SU-DHL-6 (cell line): Measurements from ENCODE around the gene RTF2.

Experiments used
- H2AFZ ChIP-seq: fragments of 200-600 bp; sonication (generic); 2 replicates; pipeline ENCODE4 v1.6.1; 2014; ENCODE audit warnings: low read depth, mild to moderate bottlenecking, moderate library complexity, mixed read lengths, antibody characterized with exemption, low read length; ENCODE audit not compliant: severe bottlenecking
- H3F3A ChIP-seq: fragments of 200-600 bp; shearing (Covaris generic); 2 replicates; pipeline ENCODE4 v1.6.0; 2016; ENCODE audit warnings: antibody characterized with exemption, mild to moderate bottlenecking; ENCODE audit not compliant: insufficient read depth
- H3K27ac ChIP-seq: fragments of 200-600 bp; sonication (generic); 2 replicates; pipeline ENCODE4 v1.5.1; 2016; ENCODE audit warnings: low read depth, mild to moderate bottlenecking, low read length, moderate library complexity, mixed read lengths
- H3K27me3 ChIP-seq: fragments of 200-600 bp; sonication (generic), shearing (Covaris generic); 2 replicates; pipeline ENCODE4 v1.6.0; 2014; ENCODE audit warnings: mild to moderate bottlenecking, low read length
- H3K36me3 ChIP-seq: fragments of 200-600 bp; sonication (generic); 2 replicates; pipeline ENCODE4 v1.6.1; 2014; ENCODE audit warnings: mild to moderate bottlenecking, low read length, mixed read lengths
- H3K4me2 ChIP-seq: fragments of 300-600, 200-600 bp; shearing (Covaris generic), sonication (generic); 2 replicates; pipeline ENCODE4 v1.6.0; 2014; ENCODE audit warnings: low read length, low read depth, mild to moderate bottlenecking; ENCODE audit not compliant: poor library complexity, severe bottlenecking
- H3K4me3 ChIP-seq: fragments of 200-600 bp; sonication (generic); 2 replicates; pipeline ENCODE4 v1.5.1; 2014; ENCODE audit warnings: antibody characterized with exemption, low read length, mild to moderate bottlenecking, mixed read lengths; ENCODE audit not compliant: insufficient read depth, poor library complexity, severe bottlenecking
- H3K79me2 ChIP-seq: fragments of 200-600 bp; sonication (generic); 2 replicates; pipeline ENCODE4 v1.6.1; 2014; ENCODE audit warnings: mild to moderate bottlenecking, low read length, moderate library complexity; ENCODE audit not compliant: insufficient read depth
- H3K9ac ChIP-seq: fragments of 200-600 bp; sonication (generic); 2 replicates; pipeline ENCODE4 v1.7.0; 2014; ENCODE audit warnings: mild to moderate bottlenecking, low read length
- H3K9me2 ChIP-seq: fragments of 200-600 bp; sonication (generic); replicated peaks from 2 replicates; pipeline ENCODE4 v1.6.1; 2014; ENCODE audit warnings: low read length; ENCODE audit not compliant: insufficient read depth
- H3K9me3 ChIP-seq: fragments of 200-600 bp; sonication (generic); 2 replicates; pipeline ENCODE4 v1.6.1; 2014; ENCODE audit warnings: low read length, mixed read lengths; ENCODE audit not compliant: insufficient read depth
- H4K20me1 ChIP-seq: fragments of 200-600 bp; sonication (generic); 2 replicates; pipeline ENCODE4 v1.6.1; 2014; ENCODE audit warnings: low read depth, mild to moderate bottlenecking, antibody characterized with exemption, low read length, moderate library complexity, mixed read lengths
- CTCF ChIP-seq: fragments of 200-600 bp; sonication (generic); IDR thresholded peaks from one replicate; pipeline ENCODE4 v1.5.1; 2017; ENCODE audit warnings: antibody characterized with exemption, mild to moderate bottlenecking, low read length, moderate library complexity; ENCODE audit not compliant: insufficient read depth, poor library complexity, severe bottlenecking
- EZH2phosphoT487 ChIP-seq: fragments of 200-600 bp; sonication (generic), shearing (Covaris generic); conservative IDR thresholded peaks from 2 replicates; pipeline ENCODE4 v1.6.1; 2018; ENCODE audit warnings: mild to moderate bottlenecking, antibody characterized with exemption, low read length, moderate library complexity, mixed read lengths

The RTF2 gene

GRCh38 chr20:56463428-56463827 is 5.0 kb upstream of the RTF2 start:
- no peak for TF ChIP-seq CTCF
- TF ChIP-seq EZH2phosphoT487: no peak
- Histone ChIP-seq H3K27ac (no peak overlapping the region), H3K36me3 (no peaks in the 10 kb centered on the region), H3K4me3 (no peak overlapping the region), H3K79me2 (no peaks in the 10 kb centered on the region), H3K9me2 (no peaks in the 10 kb centered on the region), H4K20me1 (no peaks in the 10 kb centered on the region), H3K9ac (no peak overlapping the region), H3K9me3 (no peaks in the 10 kb centered on the region), H3K27me3 (no peaks in the 10 kb centered on the region), H2AFZ (no peak overlapping the region), H3F3A (no peaks in the 10 kb centered on the region), H3K4me2 (no peak overlapping the region)

GRCh38 chr20:56465997-56466396 is 2.4 kb upstream of the RTF2 start:
- Histone ChIP-seq H3K9me3 (no peaks in the 10 kb centered on the region), H3F3A (no peaks in the 10 kb centered on the region), H4K20me1 (no peaks in the 10 kb centered on the region), H3K4me2 (no peak overlapping the region), H3K9me2 (no peaks in the 10 kb centered on the region), H3K4me3 (no peak overlapping the region), H2AFZ (no peak overlapping the region), H3K27ac (no peak overlapping the region), H3K27me3 (no peaks in the 10 kb centered on the region), H3K9ac (no peak overlapping the region), H3K79me2 (peaks cover 25% of the 10 kb centered on the region), H3K36me3 (no peaks in the 10 kb centered on the region)
- TF ChIP-seq CTCF (no peak), EZH2phosphoT487 (no peak)

- peak overlapping the region; percentile 95 for H2AFZ ChIP-seq
- peaks cover 27% of the 10 kb centered on the region for H3K79me2 ChIP-seq
- peak overlapping the region; percentile 94 for H3K4me2 ChIP-seq
- H3K4me3 ChIP-seq: peak overlapping the region; percentile 70
- H3K9ac ChIP-seq: peak overlapping the region; percentile 72
- TF ChIP-seq EZH2phosphoT487: no peak
- TF ChIP-seq CTCF: no peak
- H3K36me3 ChIP-seq: no peaks in the 10 kb centered on the region
- no peak overlapping the region for H3K27ac ChIP-seq
- no peaks in the 10 kb centered on the region for H4K20me1 ChIP-seq
- no peaks in the 10 kb centered on the region for H3K27me3 ChIP-seq
- no peaks in the 10 kb centered on the region for H3K9me2 ChIP-seq
- no peaks in the 10 kb centered on the region for H3K9me3 ChIP-seq
- H3F3A ChIP-seq: no peaks in the 10 kb centered on the region
These were observed 485 bp upstream of the RTF2 start for GRCh38 chr20:56467968-56468315.

- H3K4me3 ChIP-seq: peak overlapping the region; percentile 70
- H3K4me2 ChIP-seq: peak overlapping the region; percentile 94
- no peak overlapping the region for H3K27ac ChIP-seq
- TF ChIP-seq CTCF (no peak), EZH2phosphoT487 (no peak)
- no peaks in the 10 kb centered on the region for H3K27me3 ChIP-seq
- H3K79me2 ChIP-seq: peaks cover 27% of the 10 kb centered on the region
- no peaks in the 10 kb centered on the region for H3K9me3 ChIP-seq
- H3K9ac ChIP-seq: peak overlapping the region; percentile 72
- no peaks in the 10 kb centered on the region for H3K9me2 ChIP-seq
- H4K20me1 ChIP-seq: no peaks in the 10 kb centered on the region
- no peak overlapping the region for H2AFZ ChIP-seq
- no peaks in the 10 kb centered on the region for H3F3A ChIP-seq
- peaks cover 3% of the 10 kb centered on the region; the same call in 1 of the 2 replicates for H3K36me3 ChIP-seq
These were observed 636 bp downstream of the RTF2 start for GRCh38 chr20:56469077-56469449.
